GM12878 (cell line): Measurements from ENCODE around the gene POFUT2. TPM values are rescaled to one million over a fixed set of nuclear protein-coding genes. Genes with fewer than 3 reads are reported as not detected.

ENCODE experiments used
- ATAC-seq: fragments of 200-7000 bp; cut with Tn5 transposase; 3 replicates; pipeline ENCODE4 v1.9.1; 2020; ENCODE audit warnings: mild to moderate bottlenecking, moderate library complexity
- BruUV-seq: library from RNA; stranded (reverse); fragments of 400-500 nt; replicated peaks from 2 replicates; lab custom pipeline; 2021; lab: Mats Ljungman, UMichigan
- CTCF ChIA-PET: fragments of 300-600 bp; sonication (Branson Sonifier 250); formaldehyde crosslinking; extraction: SDS; loops from one replicate; lab custom pipeline; 2021; ENCODE audit warnings: inconsistent platforms; lab: Yijun Ruan, JAX
- POLR2A ChIA-PET: fragments of 350-600 bp; formaldehyde crosslinking; extraction: SDS; loops from one replicate; lab custom pipeline; 2021; ENCODE audit warnings: inconsistent platforms; lab: Charles Lee
- RAD21 ChIA-PET: fragments of 300-600 bp; sonication (Branson Sonifier 250); formaldehyde crosslinking; loops from one replicate; lab custom pipeline; 2023; ENCODE audit warnings: antibody characterized with exemption; ENCODE audit not compliant: unreplicated experiment; lab: Charles Lee
- SMC1A ChIA-PET: fragments of 300-600 bp; sonication (Branson Sonifier 250); formaldehyde crosslinking; loops from one replicate; lab custom pipeline; 2023; ENCODE audit not compliant: unreplicated experiment, uncharacterized antibody; lab: Charles Lee
- DNase-seq: peaks from one replicate; pipeline ENCODE4 v3.0.0-alpha.2; 2011; ENCODE audit warnings: low read depth, low spot score
- FAIRE-seq: peaks from 3 replicates; lab custom pipeline; 2011; peaks lifted over from hg19 to GRCh38; lab: Jason Lieb, UNC
- H2AFZ ChIP-seq: 2 replicates; pipeline ENCODE4 v1.6.0; 2011; ENCODE audit warnings: low read depth, low read length, control low read depth; ENCODE audit not compliant: control insufficient read depth
- H3K27ac ChIP-seq: 2 replicates; pipeline ENCODE4 v1.5.1; 2011; ENCODE audit warnings: control low read depth; ENCODE audit not compliant: control insufficient read depth, insufficient read depth
- H3K27me3 ChIP-seq, 2 experiments: replicated peaks in 1 of 2; 2 replicates each; pipeline versions ENCODE4 v1.6.0 to v1.6.1; 2011; ENCODE audit warnings: low read length in 1 of 2; ENCODE audit not compliant: control insufficient read depth in 2 of 2, insufficient read depth in 2 of 2
- H3K36me3 ChIP-seq, 2 experiments: 2 replicates each; pipeline ENCODE4 v1.5.1; 2011; ENCODE audit warnings: low read length in 1 of 2; ENCODE audit not compliant: control insufficient read depth in 2 of 2, insufficient read depth in 2 of 2
- H3K4me1 ChIP-seq: 2 replicates; pipeline ENCODE4 v1.6.1; 2011; ENCODE audit warnings: mild to moderate bottlenecking, low read length, moderate library complexity, mixed read lengths; ENCODE audit not compliant: control insufficient read depth, insufficient read depth
- H3K4me2 ChIP-seq: 2 replicates; pipeline ENCODE4 v1.6.0; 2011; ENCODE audit warnings: control low read depth; ENCODE audit not compliant: control insufficient read depth, insufficient read depth
- H3K4me3 ChIP-seq: fragments of 200-600 bp; sonication (generic); 2 replicates; pipeline ENCODE4 v1.5.1; 2016
- H3K79me2 ChIP-seq: 2 replicates; pipeline ENCODE4 v1.6.0; 2011; ENCODE audit warnings: low read length; ENCODE audit not compliant: control insufficient read depth, insufficient read depth
- H3K9ac ChIP-seq: 2 replicates; pipeline ENCODE4 v1.8.0; 2011; ENCODE audit warnings: low read length, control low read depth, mixed read lengths; ENCODE audit not compliant: control insufficient read depth, insufficient read depth
- H3K9me3 ChIP-seq: replicated peaks from 3 replicates; pipeline ENCODE4 v1.5.1; 2011; ENCODE audit warnings: mild to moderate bottlenecking, low read length; ENCODE audit not compliant: control insufficient read depth, insufficient read depth
- H4K20me1 ChIP-seq: 2 replicates; pipeline ENCODE4 v1.6.0; 2011; ENCODE audit not compliant: control insufficient read depth, insufficient read depth
- HDAC6 ChIP-seq: fragments of 200-600 bp; sonication (generic); IDR thresholded peaks from one replicate; pipeline ENCODE4 v1.8.0; 2017; ENCODE audit warnings: antibody characterized with exemption; ENCODE audit not compliant: unreplicated experiment
- MEF2A ChIP-seq: IDR thresholded peaks from 2 replicates; pipeline ENCODE4 v1.6.1; 2011; ENCODE audit warnings: low read depth, mild to moderate bottlenecking, low read length, moderate library complexity; ENCODE audit not compliant: insufficient read depth
- MYB ChIP-seq: fragments of 150-350 bp; IDR thresholded peaks from 2 replicates; pipeline ENCODE4 v1.6.1; 2014; ENCODE audit warnings: mild to moderate bottlenecking, low read depth, low read length, borderline replicate concordance
- PKNOX1 ChIP-seq: fragments of 450-650 bp; IDR thresholded peaks from 2 replicates; pipeline ENCODE4 v1.6.1; 2016; ENCODE audit warnings: mild to moderate bottlenecking
- RELA ChIP-seq: fragments of 450-650 bp; IDR thresholded peaks from 2 replicates; pipeline ENCODE4 v1.8.0; 2014; ENCODE audit warnings: borderline replicate concordance; ENCODE audit not compliant: partially characterized antibody
- ZBTB4 ChIP-seq: fragments of 450-650 bp; formaldehyde crosslinking; IDR thresholded peaks from 2 replicates; pipeline ENCODE4 v1.4.0; 2022; ENCODE audit warnings: mild to moderate bottlenecking, moderate library complexity
- WGBS: methylation state at CpG from one replicate; pipeline ENCODE4 v1.1.6; 2016; ENCODE audit warnings: low lambda C conversion rate; ENCODE audit not compliant: insufficient replicate concordance, insufficient coverage; ENCODE audit errors: missing lambda C conversion rate; 5-methylcytosine and 5-hydroxymethylcytosine counted together
- in situ Hi-C: fragments of 300-500 bp; cut with MboI; formaldehyde crosslinking; loops from 9 replicates; pipeline ENCODE4 v1.14.3; 2018; ENCODE audit warnings: mixed read lengths
- intact Hi-C: fragments of 100-400 bp; cut with micrococcal nuclease; formaldehyde crosslinking; loops from one replicate; pipeline ENCODE4 v1.14.2; 2022; ENCODE audit not compliant: unreplicated experiment
- polyA plus RNA-seq, 11 experiments: library from polyadenylated mRNA; depleted of rRNA in 4 of 11; unstranded in 6 of 11; stranded (reverse) in 5 of 11; fragments of >200 nt; fragmentation: Nextera tagmentation in 4 of 11; fragmentation: Illumina TruSeq in 1 of 11; extraction: Ambion mirVana in 4 of 11; extraction: Trizol in 1 of 11; gene quantifications; 1 replicate in 1 of 11; 2 replicates in 10 of 11; pipeline versions ENCODE4 v1.2.1 to v1.2.3, GENCODE V29; 2011 to 2016; ENCODE audit warnings: inconsistent platforms in 2 of 11, missing spikeins in 2 of 11, low read depth in 1 of 11
- total RNA-seq, 4 experiments: library from RNA; depleted of rRNA in 3 of 4; stranded (reverse); fragments of >200 nt in 3 of 4; fragmentation: Illumina TruSeq in 1 of 4; extraction: Trizol in 1 of 4; gene quantifications; 2 replicates each; pipeline versions ENCODE4 v1.2.1 to v1.2.3, GENCODE V29; 2013 to 2021

POFUT2 gene
- total and polyA plus RNA-seq, 10 of the 15 experiments (the other 5 are each of a cell fraction or from before 2014, with no cell fraction given): 1.2 to 15.1 (median 6.8) TPM

- DNase-seq (no peak), ATAC-seq (peak; percentile 45), FAIRE-seq (no peak)
- ChIA-PET RAD21 (no interaction called here), POLR2A (no interaction called here), SMC1A (no interaction called here), CTCF (no interaction called here)
- Histone ChIP-seq H4K20me1 (no peaks in the 10 kb centered on the region), H3K27me3 (no peaks in the 10 kb centered on the region), H3K4me1 (no peaks in the 10 kb centered on the region), H3K9me3 (no peaks in the 10 kb centered on the region; the same call in 2 of the 3 replicates), H3K36me3 (no peaks in the 10 kb centered on the region; a peak in 1 of 4 replicates), H3K4me3 (no peak overlapping the region), H3K4me2 (no peak overlapping the region), H3K27ac (no peak overlapping the region), H3K9ac (no peak overlapping the region), H3K79me2 (no peaks in the 10 kb centered on the region), H2AFZ (no peak overlapping the region)
- intact Hi-C loops: no loop called here
- WGBS: 40% methylated on average over 28 of the region's 31 CpGs
- in situ Hi-C loops: no loop called here
- no TSS peak for BruUV-seq
- TF ChIP-seq ZBTB4 (CRISPR knock-in tag) (no peak), PKNOX1 (no peak), HDAC6 (no peak), RELA (no peak), MYB (no peak), MEF2A (no peak)
- TF ChIP-seq, all 136 proteins: peak for 0
Measured at GRCh38 chr21:45256021-45256911, 31.4 kb downstream of the POFUT2 start.
